ENCODE measurements around the gene SAMD4B. TPM values are rescaled to one million over a fixed set of nuclear protein-coding genes. Genes with fewer than 3 reads are reported as not detected.

Gene SAMD4B
- total RNA-seq, 1 experiment from 2014 or later = 164 TPM

DNA sequence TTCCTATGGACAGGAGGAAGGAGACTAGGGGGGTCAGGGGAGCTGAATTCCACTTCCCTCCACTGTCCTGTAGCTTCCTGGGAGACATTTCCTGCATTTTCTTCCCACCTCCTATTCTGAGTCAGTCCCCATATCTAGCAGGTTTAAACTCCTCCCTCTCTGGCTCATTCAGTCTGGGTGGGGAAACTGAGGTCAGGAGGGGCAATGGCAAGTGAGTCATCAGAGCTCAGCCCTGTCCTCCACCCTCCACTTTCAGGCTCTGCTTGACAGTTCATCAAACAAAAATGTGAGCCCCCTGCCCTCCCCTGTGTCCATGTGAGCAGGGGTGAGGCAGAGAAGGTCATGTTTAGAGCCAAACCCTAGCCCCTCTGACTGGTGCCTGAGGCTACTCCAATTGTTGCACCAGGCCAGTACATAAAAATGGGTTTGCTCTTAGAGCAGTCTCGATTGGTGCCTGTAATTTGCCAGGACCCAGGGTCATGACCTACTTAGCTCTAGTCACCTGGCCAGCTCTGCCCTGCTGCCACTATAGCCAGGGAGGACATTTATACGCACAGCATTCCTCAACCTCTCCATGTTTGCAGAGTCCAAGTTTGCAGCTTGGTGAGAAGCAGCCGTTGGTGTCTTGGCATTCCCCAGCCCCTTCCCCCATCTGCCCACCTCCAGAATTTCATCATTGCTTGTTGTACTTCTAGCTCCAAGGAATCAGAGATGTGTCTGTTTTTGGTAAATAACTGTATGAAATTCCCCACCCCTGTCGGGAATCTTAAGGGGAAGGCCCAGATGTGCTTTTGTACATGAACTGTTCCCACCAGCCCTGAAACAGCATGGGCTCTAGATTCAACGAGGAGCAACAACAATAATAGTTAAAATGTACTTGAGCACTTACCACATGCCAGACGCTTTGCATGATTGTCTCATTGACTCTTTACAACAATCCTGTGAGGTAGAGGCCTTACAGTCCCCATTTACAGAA, 20.7 kb downstream of the SAMD4B start (continued):
- TF ChIP-seq GABPB1 (CRISPR knock-in tag; IDR thresholded peaks at IDR 0.05) (no peak), SMAD3 (CRISPR knock-in tag; IDR thresholded peaks at IDR 0.05; ENCODE audit: borderline replicate concordance) (no peak), CREB1 (CRISPR knock-in tag; IDR thresholded peaks at IDR 0.05) (no peak)
- TF ChIP-seq, protein P1, sequence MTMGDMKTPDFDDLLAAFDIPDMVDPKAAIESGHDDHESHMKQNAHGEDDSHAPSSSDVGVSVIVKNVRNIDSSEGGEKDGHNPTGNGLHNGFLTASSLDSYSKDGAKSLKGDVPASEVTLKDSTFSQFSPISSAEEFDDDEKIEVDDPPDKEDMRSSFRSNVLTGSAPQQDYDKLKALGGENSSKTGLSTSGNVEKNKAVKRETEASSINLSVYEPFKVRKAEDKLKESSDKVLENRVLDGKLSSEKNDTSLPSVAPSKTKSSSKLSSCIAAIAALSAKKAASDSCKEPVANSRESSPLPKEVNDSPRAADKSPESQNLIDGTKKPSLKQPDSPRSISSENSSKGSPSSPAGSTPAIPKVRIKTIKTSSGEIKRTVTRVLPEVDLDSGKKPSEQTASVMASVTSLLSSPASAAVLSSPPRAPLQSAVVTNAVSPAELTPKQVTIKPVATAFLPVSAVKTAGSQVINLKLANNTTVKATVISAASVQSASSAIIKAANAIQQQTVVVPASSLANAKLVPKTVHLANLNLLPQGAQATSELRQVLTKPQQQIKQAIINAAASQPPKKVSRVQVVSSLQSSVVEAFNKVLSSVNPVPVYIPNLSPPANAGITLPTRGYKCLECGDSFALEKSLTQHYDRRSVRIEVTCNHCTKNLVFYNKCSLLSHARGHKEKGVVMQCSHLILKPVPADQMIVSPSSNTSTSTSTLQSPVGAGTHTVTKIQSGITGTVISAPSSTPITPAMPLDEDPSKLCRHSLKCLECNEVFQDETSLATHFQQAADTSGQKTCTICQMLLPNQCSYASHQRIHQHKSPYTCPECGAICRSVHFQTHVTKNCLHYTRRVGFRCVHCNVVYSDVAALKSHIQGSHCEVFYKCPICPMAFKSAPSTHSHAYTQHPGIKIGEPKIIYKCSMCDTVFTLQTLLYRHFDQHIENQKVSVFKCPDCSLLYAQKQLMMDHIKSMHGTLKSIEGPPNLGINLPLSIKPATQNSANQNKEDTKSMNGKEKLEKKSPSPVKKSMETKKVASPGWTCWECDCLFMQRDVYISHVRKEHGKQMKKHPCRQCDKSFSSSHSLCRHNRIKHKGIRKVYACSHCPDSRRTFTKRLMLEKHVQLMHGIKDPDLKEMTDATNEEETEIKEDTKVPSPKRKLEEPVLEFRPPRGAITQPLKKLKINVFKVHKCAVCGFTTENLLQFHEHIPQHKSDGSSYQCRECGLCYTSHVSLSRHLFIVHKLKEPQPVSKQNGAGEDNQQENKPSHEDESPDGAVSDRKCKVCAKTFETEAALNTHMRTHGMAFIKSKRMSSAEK (CRISPR knock-in tag; IDR thresholded peaks at IDR 0.05; ENCODE audit: borderline replicate concordance) = no peak
- TF ChIP-seq, protein P2, sequence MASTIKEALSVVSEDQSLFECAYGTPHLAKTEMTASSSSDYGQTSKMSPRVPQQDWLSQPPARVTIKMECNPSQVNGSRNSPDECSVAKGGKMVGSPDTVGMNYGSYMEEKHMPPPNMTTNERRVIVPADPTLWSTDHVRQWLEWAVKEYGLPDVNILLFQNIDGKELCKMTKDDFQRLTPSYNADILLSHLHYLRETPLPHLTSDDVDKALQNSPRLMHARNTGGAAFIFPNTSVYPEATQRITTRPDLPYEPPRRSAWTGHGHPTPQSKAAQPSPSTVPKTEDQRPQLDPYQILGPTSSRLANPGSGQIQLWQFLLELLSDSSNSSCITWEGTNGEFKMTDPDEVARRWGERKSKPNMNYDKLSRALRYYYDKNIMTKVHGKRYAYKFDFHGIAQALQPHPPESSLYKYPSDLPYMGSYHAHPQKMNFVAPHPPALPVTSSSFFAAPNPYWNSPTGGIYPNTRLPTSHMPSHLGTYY (CRISPR knock-in tag; IDR thresholded peaks at IDR 0.05) = no peak
- TF ChIP-seq, protein P3, sequence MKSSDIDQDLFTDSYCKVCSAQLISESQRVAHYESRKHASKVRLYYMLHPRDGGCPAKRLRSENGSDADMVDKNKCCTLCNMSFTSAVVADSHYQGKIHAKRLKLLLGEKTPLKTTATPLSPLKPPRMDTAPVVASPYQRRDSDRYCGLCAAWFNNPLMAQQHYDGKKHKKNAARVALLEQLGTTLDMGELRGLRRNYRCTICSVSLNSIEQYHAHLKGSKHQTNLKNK (CRISPR knock-in tag; IDR thresholded peaks at IDR 0.05) = no peak

DNA sequence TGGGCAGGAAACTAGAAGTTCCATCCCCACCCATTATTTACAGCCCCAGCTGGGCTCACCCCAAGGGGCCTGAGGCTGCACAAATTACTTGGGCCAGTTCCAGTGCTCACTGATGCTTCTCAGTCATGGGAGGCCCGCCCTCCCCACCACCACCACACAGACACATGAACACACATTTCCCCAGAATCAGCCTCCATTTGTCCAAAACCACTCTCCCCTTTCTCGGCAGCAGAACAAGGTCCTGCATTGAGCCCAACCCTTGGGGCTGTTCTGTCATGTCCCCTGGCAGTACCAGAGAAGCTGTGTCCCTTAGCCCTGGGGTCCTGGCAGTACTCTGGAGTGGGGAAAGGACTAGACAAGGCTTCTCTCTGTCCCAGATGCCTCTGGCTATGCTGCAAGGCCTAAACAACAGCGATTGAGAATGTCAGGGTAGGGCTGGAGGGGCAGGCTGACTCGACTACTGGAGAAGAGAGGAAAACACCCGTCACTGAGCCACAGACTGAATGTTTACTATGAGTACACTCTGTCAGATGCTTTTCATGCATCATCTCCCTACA, 21.8 kb downstream of the SAMD4B start:
- H3K9me3 Mint-ChIP-seq = no peaks in the 10 kb centered on the region
- no peaks in the 10 kb centered on the region for H3K4me1 Mint-ChIP-seq
- no peak overlapping the region for H3K4me3 Mint-ChIP-seq
- ChIA-PET POLR2A (no interaction called here), CTCF (no interaction called here)
- H3K27me3 Mint-ChIP-seq (ENCODE audit: low read depth) = no peaks in the 10 kb centered on the region
- DNase-seq (ENCODE audit: low spot score) (no peak), ATAC-seq (no peak)
- TF ChIP-seq EMX1 (CRISPR knock-in tag; IDR thresholded peaks at IDR 0.05) (no peak), FOXK1 (CRISPR knock-in tag; IDR thresholded peaks at IDR 0.05) (no peak), NFATC4 (CRISPR knock-in tag; IDR thresholded peaks at IDR 0.05) (no peak), ATF1 (CRISPR knock-in tag; IDR thresholded peaks at IDR 0.05) (no peak), MXD4 (CRISPR knock-in tag; IDR thresholded peaks at IDR 0.05; ENCODE audit: borderline replicate concordance) (no peak), ZBTB21 (CRISPR knock-in tag; IDR thresholded peaks at IDR 0.05; ENCODE audit: borderline replicate concordance) (no peak)
- TF ChIP-seq, protein P3 (CRISPR knock-in tag; IDR thresholded peaks at IDR 0.05) = no peak
- TF ChIP-seq, protein P4, sequence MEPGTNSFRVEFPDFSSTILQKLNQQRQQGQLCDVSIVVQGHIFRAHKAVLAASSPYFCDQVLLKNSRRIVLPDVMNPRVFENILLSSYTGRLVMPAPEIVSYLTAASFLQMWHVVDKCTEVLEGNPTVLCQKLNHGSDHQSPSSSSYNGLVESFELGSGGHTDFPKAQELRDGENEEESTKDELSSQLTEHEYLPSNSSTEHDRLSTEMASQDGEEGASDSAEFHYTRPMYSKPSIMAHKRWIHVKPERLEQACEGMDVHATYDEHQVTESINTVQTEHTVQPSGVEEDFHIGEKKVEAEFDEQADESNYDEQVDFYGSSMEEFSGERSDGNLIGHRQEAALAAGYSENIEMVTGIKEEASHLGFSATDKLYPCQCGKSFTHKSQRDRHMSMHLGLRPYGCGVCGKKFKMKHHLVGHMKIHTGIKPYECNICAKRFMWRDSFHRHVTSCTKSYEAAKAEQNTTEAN (CRISPR knock-in tag; IDR thresholded peaks at IDR 0.05) = no peak
- no peak overlapping the region for H3K27ac Mint-ChIP-seq
- peaks cover 49% of the 10 kb centered on the region for H3K36me3 Mint-ChIP-seq

DNA sequence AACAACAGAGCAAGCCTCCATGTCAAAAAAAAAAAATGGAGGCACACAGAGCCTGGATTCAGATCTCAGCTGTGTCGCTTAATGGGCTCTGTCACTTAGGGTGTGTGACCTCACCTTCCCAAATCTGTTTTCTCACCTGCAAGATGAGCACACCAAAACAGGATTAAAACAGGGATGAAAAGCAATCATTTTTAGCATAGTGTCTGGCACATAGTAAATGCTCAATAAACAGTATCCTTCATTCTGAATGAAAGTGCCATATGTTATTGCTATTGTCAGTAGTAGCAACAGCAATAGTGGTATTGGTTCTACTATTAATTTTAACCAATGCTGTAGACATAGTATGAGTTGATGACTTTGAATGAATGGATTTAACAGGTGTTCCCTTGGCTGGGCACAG, 23.3 kb downstream of the SAMD4B start:
- CTCF ChIA-PET = no interaction called here
- Mint-ChIP-seq H3K9me3 (no peaks in the 10 kb centered on the region), H3K27me3 (ENCODE audit: low read depth) (no peaks in the 10 kb centered on the region), H3K4me3 (no peak overlapping the region), H3K36me3 (peaks cover 50% of the 10 kb centered on the region), H3K4me1 (no peaks in the 10 kb centered on the region), H3K27ac (no peak overlapping the region)
- DNase-seq (ENCODE audit: low spot score) = no peak
- POLR2A ChIA-PET = interaction anchor here (0.6 kb wide), 1 partner anchor 22 kb away, joined by 4 read pairs; no protein-coding TSS in a partner anchor
- no peak for ATAC-seq
- TF ChIP-seq MXD4 (CRISPR knock-in tag; IDR thresholded peaks at IDR 0.05; ENCODE audit: borderline replicate concordance) = no peak
- no peak for TF ChIP-seq ELF4 (CRISPR knock-in tag; IDR thresholded peaks at IDR 0.05; ENCODE audit: low read depth)
- TF ChIP-seq, protein P5, sequence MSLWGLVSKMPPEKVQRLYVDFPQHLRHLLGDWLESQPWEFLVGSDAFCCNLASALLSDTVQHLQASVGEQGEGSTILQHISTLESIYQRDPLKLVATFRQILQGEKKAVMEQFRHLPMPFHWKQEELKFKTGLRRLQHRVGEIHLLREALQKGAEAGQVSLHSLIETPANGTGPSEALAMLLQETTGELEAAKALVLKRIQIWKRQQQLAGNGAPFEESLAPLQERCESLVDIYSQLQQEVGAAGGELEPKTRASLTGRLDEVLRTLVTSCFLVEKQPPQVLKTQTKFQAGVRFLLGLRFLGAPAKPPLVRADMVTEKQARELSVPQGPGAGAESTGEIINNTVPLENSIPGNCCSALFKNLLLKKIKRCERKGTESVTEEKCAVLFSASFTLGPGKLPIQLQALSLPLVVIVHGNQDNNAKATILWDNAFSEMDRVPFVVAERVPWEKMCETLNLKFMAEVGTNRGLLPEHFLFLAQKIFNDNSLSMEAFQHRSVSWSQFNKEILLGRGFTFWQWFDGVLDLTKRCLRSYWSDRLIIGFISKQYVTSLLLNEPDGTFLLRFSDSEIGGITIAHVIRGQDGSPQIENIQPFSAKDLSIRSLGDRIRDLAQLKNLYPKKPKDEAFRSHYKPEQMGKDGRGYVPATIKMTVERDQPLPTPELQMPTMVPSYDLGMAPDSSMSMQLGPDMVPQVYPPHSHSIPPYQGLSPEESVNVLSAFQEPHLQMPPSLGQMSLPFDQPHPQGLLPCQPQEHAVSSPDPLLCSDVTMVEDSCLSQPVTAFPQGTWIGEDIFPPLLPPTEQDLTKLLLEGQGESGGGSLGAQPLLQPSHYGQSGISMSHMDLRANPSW (CRISPR knock-in tag; conservative IDR thresholded peaks at IDR 0.05; ENCODE audit: low read depth) = no peak
- TF ChIP-seq ZNF671 (CRISPR knock-in tag; IDR thresholded peaks at IDR 0.05) = no peak
- TF ChIP-seq, protein P2 (CRISPR knock-in tag; IDR thresholded peaks at IDR 0.05) = no peak

All from WTC11 (cell line).